ENCODE results near the gene KIAA0040. TPM values are rescaled to one million over a fixed set of nuclear protein-coding genes. Genes with fewer than 3 reads are reported as not detected.

KIAA0040 gene
- total and polyA plus RNA-seq, 2 experiments from 2014 or later, result 0.04 to 0.22 TPM

DNA sequence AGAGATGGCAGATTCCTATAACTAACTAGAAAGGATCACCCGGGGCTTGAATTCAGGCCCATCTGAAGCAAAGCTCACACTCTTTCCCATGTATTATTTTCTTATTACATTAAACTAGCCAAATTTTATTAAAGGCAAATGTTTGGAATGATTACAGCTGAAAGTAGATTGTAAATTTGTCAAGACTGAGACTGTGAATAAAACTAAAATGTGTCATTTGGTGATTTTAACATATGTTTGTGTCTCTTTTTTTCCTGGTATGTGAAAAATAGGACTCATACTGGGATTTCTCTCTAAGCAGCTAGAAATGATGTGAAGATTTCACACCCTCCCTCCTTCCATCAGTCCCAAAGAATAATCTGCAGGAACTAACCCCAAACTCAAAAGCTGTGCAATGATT lies 19.1 kb upstream of the KIAA0040 start:
- in situ Hi-C loops (cut with MboI), result no loop called here
- H3K4me2 ChIP-seq (ENCODE audit: unreplicated experiment), result no peak overlapping the region
- TF ChIP-seq EZH2 (IDR thresholded peaks at IDR 0.05; ENCODE audit: insufficient read depth, poor library complexity, severe bottlenecking) (no peak), EZH2phosphoT487 (IDR thresholded peaks at IDR 0.05; ENCODE audit: insufficient read depth, low read depth) (no peak)

DNA sequence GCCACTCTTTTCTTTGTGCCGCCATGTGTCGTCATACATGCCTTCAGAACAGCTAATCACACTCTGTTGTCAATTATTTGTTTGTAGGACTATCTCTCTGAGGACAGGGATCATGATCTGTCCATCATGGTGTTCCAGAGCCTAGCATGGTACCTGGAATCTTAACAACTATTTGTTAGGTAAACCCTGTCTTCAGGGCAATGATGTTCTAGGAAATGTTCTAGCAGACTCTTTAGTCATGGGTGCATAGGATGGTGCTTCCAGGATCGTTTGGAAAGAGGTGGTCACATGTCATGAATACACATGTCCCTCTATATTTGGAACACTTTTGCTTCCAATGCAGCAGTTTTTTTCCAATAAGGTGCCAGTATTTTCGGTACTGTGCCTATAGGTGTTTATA lies 18.2 kb upstream of the KIAA0040 start:
- 23 to 33% methylated on average over 4 of the region's 4 CpGs for WGBS, 2 experiments (ENCODE audit: low coverage in 1 of 2, low lambda C conversion rate in 2 of 2, missing lambda C conversion rate in 2 of 2)
- Histone ChIP-seq H3K9me2 (ENCODE audit: insufficient read depth) (no peaks in the 10 kb centered on the region), H3K4me2 (ENCODE audit: unreplicated experiment) (no peak overlapping the region), H3K27ac (no peak overlapping the region), H2AFZ (no peak overlapping the region), H3K79me2 (ENCODE audit: insufficient read depth) (no peaks in the 10 kb centered on the region), H3K4me1 (ENCODE audit: insufficient read depth) (no peaks in the 10 kb centered on the region), H4K20me1 (ENCODE audit: insufficient read depth) (no peaks in the 10 kb centered on the region), H3K4me3 (no peak overlapping the region), H3K9ac (no peak overlapping the region), H3K36me3 (ENCODE audit: low read depth) (no peaks in the 10 kb centered on the region), H3K27me3 (replicated peaks; ENCODE audit: insufficient read depth) (no peaks in the 10 kb centered on the region), H3K9me3 (ENCODE audit: low read depth) (no peaks in the 10 kb centered on the region), H3F3A (ENCODE audit: insufficient read depth) (no peaks in the 10 kb centered on the region)
- TF ChIP-seq EZH2phosphoT487 (IDR thresholded peaks at IDR 0.05; ENCODE audit: insufficient read depth, low read depth), result no peak
- TF ChIP-seq EZH2 (IDR thresholded peaks at IDR 0.05; ENCODE audit: insufficient read depth, poor library complexity, severe bottlenecking), result no peak
- in situ Hi-C loops (cut with MboI), result no loop called here
- no peak for DNase-seq

More for the DNA sequence above, 19.1 kb upstream of the KIAA0040 start:
- DNase-seq, result no peak
- H3F3A ChIP-seq (ENCODE audit: insufficient read depth), result no peaks in the 10 kb centered on the region
- 0 to 6% methylated on average over 1 of the region's 1 CpG for WGBS, 2 experiments (ENCODE audit: low coverage in 1 of 2, low lambda C conversion rate in 2 of 2, missing lambda C conversion rate in 2 of 2)
- H3K9ac ChIP-seq, result no peak overlapping the region
- no peaks in the 10 kb centered on the region for H3K9me3 ChIP-seq (ENCODE audit: low read depth)
- no peaks in the 10 kb centered on the region for H3K27me3 ChIP-seq (replicated peaks; ENCODE audit: insufficient read depth)
- H3K79me2 ChIP-seq (ENCODE audit: insufficient read depth), result no peaks in the 10 kb centered on the region
- no peaks in the 10 kb centered on the region for H3K4me1 ChIP-seq (ENCODE audit: insufficient read depth)
- no peaks in the 10 kb centered on the region for H3K36me3 ChIP-seq (ENCODE audit: low read depth)
- H2AFZ ChIP-seq, result no peak overlapping the region
- H3K4me3 ChIP-seq, result no peak overlapping the region
- H3K27ac ChIP-seq, result no peak overlapping the region
- no peaks in the 10 kb centered on the region for H4K20me1 ChIP-seq (ENCODE audit: insufficient read depth)
- no peaks in the 10 kb centered on the region for H3K9me2 ChIP-seq (ENCODE audit: insufficient read depth)

DNA sequence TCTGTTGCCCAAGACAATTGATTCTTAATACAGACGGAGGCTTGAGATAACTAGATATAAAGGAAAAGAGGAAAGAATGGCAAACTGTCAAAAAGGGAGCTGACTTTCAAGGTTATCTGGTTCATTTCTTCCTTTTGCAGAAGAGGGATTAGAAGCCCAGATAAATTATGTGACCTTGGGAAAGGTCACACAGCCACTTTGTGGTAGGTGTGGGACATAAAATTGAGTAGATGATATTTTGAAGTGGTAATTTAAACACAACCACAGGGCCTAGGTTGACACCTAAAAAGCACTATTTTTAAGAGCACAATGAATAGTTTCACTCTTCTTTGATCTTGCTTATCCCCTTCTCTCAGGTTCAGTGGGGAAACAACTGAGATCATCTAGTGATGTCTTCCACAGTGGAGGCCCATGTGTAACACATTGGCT lies 16.9 kb upstream of the KIAA0040 start:
- in situ Hi-C loops (cut with MboI), result no loop called here
- Histone ChIP-seq H3K79me2 (ENCODE audit: insufficient read depth) (no peaks in the 10 kb centered on the region), H3K9me2 (ENCODE audit: insufficient read depth) (no peaks in the 10 kb centered on the region), H3K9ac (no peak overlapping the region), H2AFZ (no peak overlapping the region), H3K36me3 (ENCODE audit: low read depth) (no peaks in the 10 kb centered on the region), H3K4me3 (no peak overlapping the region), H3K9me3 (ENCODE audit: low read depth) (no peaks in the 10 kb centered on the region), H3K4me2 (ENCODE audit: unreplicated experiment) (no peak overlapping the region), H4K20me1 (ENCODE audit: insufficient read depth) (no peaks in the 10 kb centered on the region), H3K4me1 (ENCODE audit: insufficient read depth) (no peaks in the 10 kb centered on the region), H3K27ac (no peak overlapping the region), H3K27me3 (replicated peaks; ENCODE audit: insufficient read depth) (no peaks in the 10 kb centered on the region), H3F3A (ENCODE audit: insufficient read depth) (no peaks in the 10 kb centered on the region)
- no peak for TF ChIP-seq EZH2phosphoT487 (IDR thresholded peaks at IDR 0.05; ENCODE audit: insufficient read depth, low read depth)
- TF ChIP-seq EZH2 (IDR thresholded peaks at IDR 0.05; ENCODE audit: insufficient read depth, poor library complexity, severe bottlenecking), result no peak
- WGBS, 2 experiments (ENCODE audit: low coverage in 1 of 2, low lambda C conversion rate in 2 of 2, missing lambda C conversion rate in 2 of 2), result 27 to 38% methylated on average over 1 of the region's 1 CpG
- no peak for DNase-seq

DNA sequence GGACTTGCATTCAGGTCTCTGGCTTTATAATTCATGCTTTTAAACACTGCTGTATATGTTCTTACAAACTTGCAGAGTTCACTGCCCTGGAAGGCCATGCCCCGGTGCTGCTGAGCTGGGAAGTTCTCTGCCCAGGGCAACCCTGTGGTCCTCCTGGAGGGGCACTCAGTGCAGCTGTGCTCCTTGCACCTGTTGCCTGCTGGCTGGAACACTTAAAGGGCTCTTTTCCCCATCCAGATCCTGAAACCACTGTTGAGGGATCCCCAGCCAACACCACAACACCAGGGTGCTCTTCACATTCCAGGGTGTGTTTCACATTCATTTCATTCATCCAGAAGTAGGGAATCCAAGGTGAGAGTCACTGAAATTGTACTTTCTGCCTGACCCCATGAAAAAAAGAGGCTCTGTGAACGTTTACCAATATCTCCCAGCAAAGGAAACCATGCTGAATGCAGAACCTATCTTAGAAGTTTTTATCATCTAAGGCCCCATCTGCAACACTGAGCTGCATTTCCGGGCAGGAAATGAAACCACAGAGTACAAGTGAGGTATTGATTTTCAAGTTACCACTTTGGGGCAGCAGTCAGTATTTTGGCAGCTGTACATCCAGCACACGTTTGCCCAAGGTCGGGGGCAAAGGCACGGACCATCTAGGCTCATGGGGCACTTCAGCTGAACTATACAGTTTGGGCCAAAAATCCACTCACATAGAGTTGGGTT lies 16.4 kb upstream of the KIAA0040 start:
- WGBS, 2 experiments (ENCODE audit: low coverage in 1 of 2, low lambda C conversion rate in 2 of 2, missing lambda C conversion rate in 2 of 2), result 25 to 31% methylated on average over 6 of the region's 6 CpGs
- Histone ChIP-seq H3K9ac (no peak overlapping the region), H4K20me1 (ENCODE audit: insufficient read depth) (no peaks in the 10 kb centered on the region), H3K4me3 (no peak overlapping the region), H3F3A (ENCODE audit: insufficient read depth) (no peaks in the 10 kb centered on the region), H3K9me3 (ENCODE audit: low read depth) (no peaks in the 10 kb centered on the region), H3K36me3 (ENCODE audit: low read depth) (no peaks in the 10 kb centered on the region), H3K79me2 (ENCODE audit: insufficient read depth) (no peaks in the 10 kb centered on the region), H3K4me1 (ENCODE audit: insufficient read depth) (no peaks in the 10 kb centered on the region), H3K4me2 (ENCODE audit: unreplicated experiment) (no peak overlapping the region), H3K27ac (no peak overlapping the region), H2AFZ (no peak overlapping the region), H3K9me2 (ENCODE audit: insufficient read depth) (no peaks in the 10 kb centered on the region), H3K27me3 (replicated peaks; ENCODE audit: insufficient read depth) (no peaks in the 10 kb centered on the region)
- no peak for TF ChIP-seq EZH2 (IDR thresholded peaks at IDR 0.05; ENCODE audit: insufficient read depth, poor library complexity, severe bottlenecking)
- TF ChIP-seq EZH2phosphoT487 (IDR thresholded peaks at IDR 0.05; ENCODE audit: insufficient read depth, low read depth), result no peak
- in situ Hi-C loops (cut with MboI), result no loop called here
- no peak for DNase-seq

All from GM23248 (cell line).